ENCODE results near the gene WIZ. TPM values are rescaled to one million over a fixed set of nuclear protein-coding genes. Genes with fewer than 3 reads are reported as not detected.

Gene WIZ
- total RNA-seq, 2 experiments from 2014 or later = 28.4 to 29.3 TPM

GRCh38 chr19:15456871-15457700 lies 7.3 kb upstream of the WIZ start:
- POLR2A ChIA-PET = interaction anchor here (1.1 to 1.6 kb wide), 3 partner anchors 10 to 94 kb away, joined by 3 to 6 read pairs (median 3); no protein-coding TSS in a partner anchor
- H3K36me3 Mint-ChIP-seq = peaks cover 46% of the 10 kb centered on the region
- no peak overlapping the region for H3K4me3 Mint-ChIP-seq
- no peak for ATAC-seq (ENCODE audit: low read depth)
- no peaks in the 10 kb centered on the region for H3K9me3 Mint-ChIP-seq
- no peak for DNase-seq
- no peaks in the 10 kb centered on the region for H3K27me3 Mint-ChIP-seq
- peaks cover 27% of the 10 kb centered on the region for H3K4me1 Mint-ChIP-seq
- H3K27ac Mint-ChIP-seq = no peak overlapping the region

GRCh38 chr19:15456441-15456840 lies 6.7 kb upstream of the WIZ start:
- ATAC-seq (ENCODE audit: low read depth) (no peak), DNase-seq (no peak)
- Mint-ChIP-seq H3K27me3 (no peaks in the 10 kb centered on the region), H3K4me3 (no peak overlapping the region), H3K4me1 (peaks cover 20% of the 10 kb centered on the region), H3K27ac (no peak overlapping the region), H3K9me3 (no peaks in the 10 kb centered on the region), H3K36me3 (peaks cover 45% of the 10 kb centered on the region)
- POLR2A ChIA-PET = interaction anchor here (1.6 kb wide), 1 partner anchor 95 kb away, joined by 6 read pairs; no protein-coding TSS in a partner anchor

- Mint-ChIP-seq H3K27ac (no peak overlapping the region), H3K27me3 (no peaks in the 10 kb centered on the region), H3K9me3 (no peaks in the 10 kb centered on the region), H3K4me1 (peaks cover 21% of the 10 kb centered on the region), H3K36me3 (peaks cover 47% of the 10 kb centered on the region), H3K4me3 (no peak overlapping the region)
- POLR2A ChIA-PET = interaction anchor here (1.6 to 2.3 kb wide), 2 partner anchors 8 to 95 kb away, joined by 6 to 11 read pairs; no protein-coding TSS in a partner anchor
- ATAC-seq (ENCODE audit: low read depth) (no peak), DNase-seq (no peak)
Observed at GRCh38 chr19:15455996-15456395, 6.2 kb upstream of the WIZ start.

- Mint-ChIP-seq H3K4me1 (peaks cover 22% of the 10 kb centered on the region), H3K27ac (peak overlapping the region; percentile 37)
Observed at GRCh38 chr19:15453906-15454860, 4.4 kb upstream of the WIZ start.

GRCh38 chr19:15453091-15453578 lies 3.4 kb upstream of the WIZ start:
- POLR2A ChIA-PET = interaction anchor here (0.7 kb wide), 1 partner anchor 9 kb away, joined by 6 read pairs; no protein-coding TSS in a partner anchor

More at GRCh38 chr19:15453906-15454860, 4.4 kb upstream of the WIZ start:
- no peak for ATAC-seq (ENCODE audit: low read depth)
- H3K4me3 Mint-ChIP-seq = no peak overlapping the region
- peaks cover 40% of the 10 kb centered on the region for H3K36me3 Mint-ChIP-seq
- no peak for DNase-seq
- no peaks in the 10 kb centered on the region for H3K27me3 Mint-ChIP-seq
- H3K9me3 Mint-ChIP-seq = no peaks in the 10 kb centered on the region
- POLR2A ChIA-PET = interaction anchor here (0.6 to 2.3 kb wide), 3 partner anchors 9 to 65 kb away, joined by 3 to 11 read pairs (median 3); no protein-coding TSS in a partner anchor

GRCh38 chr19:15452111-15453047 lies 2.6 kb upstream of the WIZ start:
- POLR2A ChIA-PET = interaction anchor here (0.5 to 3.5 kb wide), 5 partner anchors 11 to 920 kb away, joined by 3 to 12 read pairs (median 5); partner anchors contain the start of gene AKAP8L
- H3K4me3 Mint-ChIP-seq = no peak overlapping the region
- H3K36me3 Mint-ChIP-seq = peaks cover 35% of the 10 kb centered on the region
- H3K9me3 Mint-ChIP-seq = no peaks in the 10 kb centered on the region
- no peaks in the 10 kb centered on the region for H3K27me3 Mint-ChIP-seq
- H3K27ac Mint-ChIP-seq = no peak overlapping the region
- DNase-seq = no peak
- no peak for ATAC-seq (ENCODE audit: low read depth)
- H3K4me1 Mint-ChIP-seq = peaks cover 29% of the 10 kb centered on the region

More at GRCh38 chr19:15453091-15453578, 3.4 kb upstream of the WIZ start:
- DNase-seq = no peak
- H3K36me3 Mint-ChIP-seq = peaks cover 40% of the 10 kb centered on the region
- no peak overlapping the region for H3K27ac Mint-ChIP-seq
- peaks cover 28% of the 10 kb centered on the region for H3K4me1 Mint-ChIP-seq
- H3K4me3 Mint-ChIP-seq = no peak overlapping the region
- no peaks in the 10 kb centered on the region for H3K27me3 Mint-ChIP-seq
- no peaks in the 10 kb centered on the region for H3K9me3 Mint-ChIP-seq
- ATAC-seq (ENCODE audit: low read depth) = no peak

- Mint-ChIP-seq H3K36me3 (peaks cover 31% of the 10 kb centered on the region), H3K9me3 (no peaks in the 10 kb centered on the region), H3K27ac (peak overlapping the region; percentile 89), H3K4me3 (peak overlapping the region; percentile 83), H3K4me1 (peaks cover 30% of the 10 kb centered on the region), H3K27me3 (no peaks in the 10 kb centered on the region)
- no peak for ATAC-seq (ENCODE audit: low read depth)
- DNase-seq = no peak
- POLR2A ChIA-PET = interaction anchor here (0.8 to 3.5 kb wide), 6 partner anchors 8 to 31 kb away, joined by 3 to 12 read pairs (median 6); partner anchors contain the start of gene AKAP8L
Observed at GRCh38 chr19:15450528-15450890, 753 bp upstream of the WIZ start.

- Mint-ChIP-seq H3K4me1 (peaks cover 23% of the 10 kb centered on the region), H3K9me3 (no peaks in the 10 kb centered on the region), H3K36me3 (peaks cover 20% of the 10 kb centered on the region), H3K27me3 (no peaks in the 10 kb centered on the region), H3K27ac (peak overlapping the region; percentile 40), H3K4me3 (peak overlapping the region; percentile 73)
- POLR2A ChIA-PET = interaction anchor here (0.6 to 3.5 kb wide), 10 partner anchors 13 to 146 kb away, joined by 3 to 12 read pairs (median 6); partner anchors contain the start of gene AKAP8L
- no peak for ATAC-seq (ENCODE audit: low read depth)
- no peak for DNase-seq
Observed at GRCh38 chr19:15448778-15449619, 757 bp downstream of the WIZ start.

- Mint-ChIP-seq H3K4me1 (peaks cover 17% of the 10 kb centered on the region), H3K27me3 (no peaks in the 10 kb centered on the region), H3K27ac (peak overlapping the region; percentile 40), H3K9me3 (no peaks in the 10 kb centered on the region), H3K4me3 (peak overlapping the region; percentile 73), H3K36me3 (peaks cover 13% of the 10 kb centered on the region)
- POLR2A ChIA-PET = interaction anchor here (1.2 to 2.0 kb wide), 3 partner anchors 15 to 29 kb away, joined by 3 to 11 read pairs (median 10); partner anchors contain the start of gene AKAP8L
- no peak for ATAC-seq (ENCODE audit: low read depth)
- DNase-seq = no peak
Observed at GRCh38 chr19:15448044-15448777, 1.5 kb downstream of the WIZ start.

- Mint-ChIP-seq H3K4me3 (no peak overlapping the region), H3K27ac (no peak overlapping the region), H3K36me3 (peaks cover 11% of the 10 kb centered on the region), H3K4me1 (peaks cover 17% of the 10 kb centered on the region), H3K9me3 (no peaks in the 10 kb centered on the region), H3K27me3 (no peaks in the 10 kb centered on the region)
- ATAC-seq (ENCODE audit: low read depth) (no peak), DNase-seq (no peak)
- POLR2A ChIA-PET = interaction anchor here (1.8 to 2.0 kb wide), 2 partner anchors 14 to 16 kb away, joined by 10 to 11 read pairs; no protein-coding TSS in a partner anchor
Observed at GRCh38 chr19:15447057-15447456, 2.7 kb downstream of the WIZ start.
